Activated T-helper 1 cell treated with Interleukin-2 at 50 U/mL for 16 hours (primary cell): Measurements from ENCODE around the gene KMT2C.

ENCODE experiments used
- DNase-seq: peaks from one replicate; pipeline ENCODE4 v3.0.0-alpha.2; 2020; ENCODE audit warnings: low read depth

KMT2C gene

GRCh38 chr7:152103691-152104090 is 332.1 kb downstream of the KMT2C start:
- DNase-seq, result no peak

GRCh38 chr7:152103066-152103465 is 332.7 kb downstream of the KMT2C start:
- DNase-seq, result no peak

- DNase-seq, result no peak
These were observed 338.5 kb downstream of the KMT2C start for GRCh38 chr7:152097330-152097729.

- DNase-seq, result no peak
These were observed 340.0 kb downstream of the KMT2C start for GRCh38 chr7:152095771-152096170.

GRCh38 chr7:152093717-152094116 is 342.1 kb downstream of the KMT2C start:
- no peak for DNase-seq

- DNase-seq, result no peak
These were observed 345.1 kb downstream of the KMT2C start for GRCh38 chr7:152090747-152091146.

- DNase-seq, result no peak
These were observed 346.6 kb downstream of the KMT2C start for GRCh38 chr7:152089183-152089582.

- DNase-seq, result no peak
These were observed 349.3 kb downstream of the KMT2C start for GRCh38 chr7:152086513-152086912.

- no peak for DNase-seq
These were observed 350.7 kb downstream of the KMT2C start for GRCh38 chr7:152085131-152085530.
